Measurements from ENCODE around the gene UBE2K. TPM values are rescaled to one million over a fixed set of nuclear protein-coding genes. Genes with fewer than 3 reads are reported as not detected.
"Not testable (repeated sequence)": the region's sequence is repeated elsewhere in the genome, so short reads cannot be mapped to it uniquely, and the experiment has no call there.

The UBE2K gene
- total RNA-seq, 2 donors from 2014 or later: 99.0 to 99.6 TPM

- no peak for DNase-seq
- intact Hi-C loops (cut with DNase I): no loop called here
Measured at GRCh38 chr4:39802005-39802404, 104.1 kb downstream of the UBE2K start.

DNA sequence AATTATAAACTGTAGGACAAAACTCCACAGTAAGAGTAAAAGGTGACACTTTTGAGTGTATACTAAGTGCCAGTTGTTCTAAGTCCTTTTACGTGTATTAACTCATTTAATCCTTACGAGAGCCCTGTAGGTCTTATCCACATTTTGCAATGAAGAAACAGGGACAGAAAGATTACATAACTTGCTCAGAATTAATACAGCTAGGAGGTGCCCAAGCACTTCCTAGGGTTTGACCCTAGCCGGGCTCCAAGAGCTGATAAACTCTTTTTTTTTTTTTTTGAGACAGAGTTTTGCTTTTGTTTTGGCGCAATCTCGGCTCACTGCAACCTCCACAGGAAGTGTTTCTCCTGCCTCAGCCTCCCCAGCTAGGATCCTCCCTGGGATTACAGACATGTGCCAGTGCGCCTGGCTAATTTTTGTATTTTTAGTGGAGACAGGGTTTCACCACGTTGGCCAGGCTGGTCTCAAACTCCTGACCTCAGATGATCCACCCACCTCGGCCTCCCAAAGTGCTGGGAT is 110.4 kb downstream of the UBE2K start:
- H3K36me3 ChIP-seq: no peaks in the 10 kb centered on the region
- no peak for TF ChIP-seq CTCF (IDR thresholded peaks at IDR 0.05)
- no peaks in the 10 kb centered on the region for H3K9me3 ChIP-seq
- H3K27ac ChIP-seq: no peak overlapping the region
- no peak for DNase-seq
- H3K4me1 ChIP-seq: no peaks in the 10 kb centered on the region
- no peak overlapping the region for H3K9ac ChIP-seq (ENCODE audit: low read depth in 2 of 2, low read length in 2 of 2)
- intact Hi-C loops (cut with DNase I): no loop called here
- no peak overlapping the region for H3K4me3 ChIP-seq
- no peaks in the 10 kb centered on the region for H3K27me3 ChIP-seq

More at GRCh38 chr4:39802005-39802404, 104.1 kb downstream of the UBE2K start:
- Histone ChIP-seq H3K4me1 (no peaks in the 10 kb centered on the region), H3K9me3 (no peaks in the 10 kb centered on the region), H3K27ac (no peak overlapping the region), H3K27me3 (no peaks in the 10 kb centered on the region), H3K9ac (ENCODE audit: low read depth in 2 of 2, low read length in 2 of 2) (no peak overlapping the region), H3K4me3 (no peak overlapping the region), H3K36me3 (no peaks in the 10 kb centered on the region)
- no peak for TF ChIP-seq CTCF (IDR thresholded peaks at IDR 0.05)

GRCh38 chr4:39812500-39812899 is 114.6 kb downstream of the UBE2K start:
- Histone ChIP-seq H3K9me3 (no peaks in the 10 kb centered on the region), H3K9ac (ENCODE audit: low read depth in 2 of 2, low read length in 2 of 2) (no peak overlapping the region), H3K4me3 (no peak overlapping the region), H3K36me3 (no peaks in the 10 kb centered on the region), H3K27ac (no peak overlapping the region), H3K27me3 (no peaks in the 10 kb centered on the region), H3K4me1 (no peaks in the 10 kb centered on the region)
- no peak for DNase-seq
- TF ChIP-seq CTCF (IDR thresholded peaks at IDR 0.05): no peak
- intact Hi-C loops (cut with DNase I): no loop called here

GRCh38 chr4:39813033-39813432 is 115.1 kb downstream of the UBE2K start:
- not testable (repeated sequence) for H3K27ac ChIP-seq, H3K36me3 ChIP-seq

DNA sequence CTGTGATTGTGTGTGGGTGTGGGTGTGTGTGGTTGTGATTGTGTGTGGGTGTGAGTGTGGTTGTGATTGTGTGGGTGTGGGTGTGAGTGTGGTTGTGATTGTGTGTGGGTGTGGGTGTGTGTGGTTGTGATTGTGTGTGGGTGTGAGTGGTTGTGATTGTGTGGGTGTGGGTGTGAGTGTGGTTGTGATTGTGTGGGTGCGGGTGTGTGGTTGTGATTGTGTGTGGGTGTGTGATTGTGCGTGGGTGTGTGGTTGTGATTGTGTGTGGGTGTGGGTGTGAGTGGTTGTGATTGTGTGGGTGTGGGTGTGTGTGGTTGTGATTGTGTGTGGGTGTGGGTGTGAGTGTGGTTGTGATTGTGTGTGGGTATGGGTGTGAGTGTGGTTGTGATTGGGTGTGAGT is 115.8 kb downstream of the UBE2K start:
- H3K36me3 ChIP-seq; intact Hi-C loops (cut with DNase I); DNase-seq; H3K9ac ChIP-seq (ENCODE audit: low read depth in 2 of 2, low read length in 2 of 2); H3K4me3 ChIP-seq; H3K9me3 ChIP-seq; H3K4me1 ChIP-seq; H3K27me3 ChIP-seq; H3K27ac ChIP-seq: not testable (repeated sequence)

More at GRCh38 chr4:39813033-39813432, 115.1 kb downstream of the UBE2K start:
- H3K4me3 ChIP-seq; H3K9me3 ChIP-seq; intact Hi-C loops (cut with DNase I); H3K27me3 ChIP-seq; DNase-seq; H3K4me1 ChIP-seq; H3K9ac ChIP-seq (ENCODE audit: low read depth in 2 of 2, low read length in 2 of 2): not testable (repeated sequence)

- H3K9me3 ChIP-seq: no peaks in the 10 kb centered on the region
- TF ChIP-seq CTCF (IDR thresholded peaks at IDR 0.05): no peak
- DNase-seq: no peak
- H3K4me3 ChIP-seq: no peak overlapping the region
- no peaks in the 10 kb centered on the region for H3K36me3 ChIP-seq
- intact Hi-C loops (cut with DNase I): no loop called here
- no peak overlapping the region for H3K9ac ChIP-seq (ENCODE audit: low read depth in 2 of 2, low read length in 2 of 2)
- H3K27ac ChIP-seq: no peak overlapping the region
- H3K4me1 ChIP-seq: no peaks in the 10 kb centered on the region
- no peaks in the 10 kb centered on the region for H3K27me3 ChIP-seq
Measured at GRCh38 chr4:39814403-39815185, 116.7 kb downstream of the UBE2K start.
